Fibroblast of villous mesenchyme (primary cell): ENCODE results near the gene ADPRHL1. TPM values are rescaled to one million over a fixed set of nuclear protein-coding genes. Genes with fewer than 3 reads are reported as not detected.

Source experiments
- DNase-seq: peaks from one replicate; pipeline ENCODE4 v3.0.0-alpha.2; 2010; ENCODE audit warnings: low read depth
- H3K4me3 ChIP-seq: 2 replicates; pipeline ENCODE4 v1.5.1; 2011; ENCODE audit warnings: low read depth, mild to moderate bottlenecking, low read length
- total RNA-seq: library from RNA; depleted of rRNA; stranded (reverse); fragments of >200 nt; gene quantifications from 2 replicates; pipeline ENCODE4 v1.2.3, GENCODE V29; 2012
- TF ChIP-seq, protein P1 (sequence below): IDR thresholded peaks from 2 replicates; pipeline ENCODE4 v1.5.1; 2012; ENCODE audit warnings: low read depth, mild to moderate bottlenecking, low read length; ENCODE audit not compliant: insufficient read depth

ADPRHL1 gene
- total RNA-seq, 1 donor: 1.3 TPM

GRCh38 chr13:113405481-113406300 is 47.6 kb downstream of the ADPRHL1 start:
- no peak for DNase-seq
- no peak overlapping the region for H3K4me3 ChIP-seq
- TF ChIP-seq, protein P1, sequence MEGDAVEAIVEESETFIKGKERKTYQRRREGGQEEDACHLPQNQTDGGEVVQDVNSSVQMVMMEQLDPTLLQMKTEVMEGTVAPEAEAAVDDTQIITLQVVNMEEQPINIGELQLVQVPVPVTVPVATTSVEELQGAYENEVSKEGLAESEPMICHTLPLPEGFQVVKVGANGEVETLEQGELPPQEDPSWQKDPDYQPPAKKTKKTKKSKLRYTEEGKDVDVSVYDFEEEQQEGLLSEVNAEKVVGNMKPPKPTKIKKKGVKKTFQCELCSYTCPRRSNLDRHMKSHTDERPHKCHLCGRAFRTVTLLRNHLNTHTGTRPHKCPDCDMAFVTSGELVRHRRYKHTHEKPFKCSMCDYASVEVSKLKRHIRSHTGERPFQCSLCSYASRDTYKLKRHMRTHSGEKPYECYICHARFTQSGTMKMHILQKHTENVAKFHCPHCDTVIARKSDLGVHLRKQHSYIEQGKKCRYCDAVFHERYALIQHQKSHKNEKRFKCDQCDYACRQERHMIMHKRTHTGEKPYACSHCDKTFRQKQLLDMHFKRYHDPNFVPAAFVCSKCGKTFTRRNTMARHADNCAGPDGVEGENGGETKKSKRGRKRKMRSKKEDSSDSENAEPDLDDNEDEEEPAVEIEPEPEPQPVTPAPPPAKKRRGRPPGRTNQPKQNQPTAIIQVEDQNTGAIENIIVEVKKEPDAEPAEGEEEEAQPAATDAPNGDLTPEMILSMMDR: no peak

- no peak for DNase-seq
- no peak overlapping the region for H3K4me3 ChIP-seq
- TF ChIP-seq, protein P1: no peak
Observed at GRCh38 chr13:113404723-113405471, 48.4 kb downstream of the ADPRHL1 start.

- H3K4me3 ChIP-seq: no peak overlapping the region
- TF ChIP-seq, protein P1: no peak
- DNase-seq: no peak
Observed at GRCh38 chr13:113404366-113404722, 48.9 kb downstream of the ADPRHL1 start.

DNA sequence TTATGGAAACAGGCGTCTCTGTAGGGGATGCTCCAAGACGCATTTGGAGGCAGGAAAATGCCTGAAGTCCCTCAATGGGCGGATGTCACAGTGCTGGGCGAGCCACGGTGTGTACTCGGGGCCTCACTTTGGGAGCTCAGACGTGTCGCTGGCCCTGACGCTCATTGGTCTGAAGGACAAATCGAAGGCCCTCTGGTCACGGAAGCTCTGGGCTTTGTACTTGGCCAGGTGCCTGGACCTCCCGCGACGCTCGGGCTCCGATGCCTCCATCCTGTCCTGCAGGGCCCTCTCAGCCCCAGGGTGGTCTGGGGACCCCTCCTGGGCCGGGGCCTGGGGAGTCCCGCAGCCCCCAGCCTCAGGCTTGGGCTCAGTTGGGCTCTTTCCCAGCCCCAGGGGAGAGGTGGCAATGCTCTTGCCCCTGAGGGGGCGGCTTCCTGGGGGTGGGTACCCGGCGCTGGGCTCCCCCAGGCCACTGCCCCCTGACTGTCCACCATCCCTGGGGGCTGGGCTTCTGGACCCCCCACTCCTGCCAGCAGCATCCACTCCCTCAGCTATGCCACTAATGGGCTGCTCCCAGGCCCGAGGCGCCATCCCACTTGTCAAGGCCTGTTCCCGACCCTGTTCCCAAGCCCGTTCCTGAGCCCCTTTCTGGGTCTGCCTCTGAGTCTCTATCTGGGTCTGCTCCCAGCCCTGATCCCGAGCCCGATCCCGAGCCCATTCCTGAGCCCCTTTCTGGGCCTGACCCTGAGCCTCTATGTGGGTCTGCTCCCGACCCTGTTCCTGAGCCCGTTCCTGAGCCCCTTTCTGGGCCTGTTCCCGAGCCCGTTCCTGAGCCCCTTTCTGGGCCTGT is 49.8 kb downstream of the ADPRHL1 start:
- DNase-seq: no peak
- H3K4me3 ChIP-seq: no peak overlapping the region
- TF ChIP-seq, protein P1: no peak

DNA sequence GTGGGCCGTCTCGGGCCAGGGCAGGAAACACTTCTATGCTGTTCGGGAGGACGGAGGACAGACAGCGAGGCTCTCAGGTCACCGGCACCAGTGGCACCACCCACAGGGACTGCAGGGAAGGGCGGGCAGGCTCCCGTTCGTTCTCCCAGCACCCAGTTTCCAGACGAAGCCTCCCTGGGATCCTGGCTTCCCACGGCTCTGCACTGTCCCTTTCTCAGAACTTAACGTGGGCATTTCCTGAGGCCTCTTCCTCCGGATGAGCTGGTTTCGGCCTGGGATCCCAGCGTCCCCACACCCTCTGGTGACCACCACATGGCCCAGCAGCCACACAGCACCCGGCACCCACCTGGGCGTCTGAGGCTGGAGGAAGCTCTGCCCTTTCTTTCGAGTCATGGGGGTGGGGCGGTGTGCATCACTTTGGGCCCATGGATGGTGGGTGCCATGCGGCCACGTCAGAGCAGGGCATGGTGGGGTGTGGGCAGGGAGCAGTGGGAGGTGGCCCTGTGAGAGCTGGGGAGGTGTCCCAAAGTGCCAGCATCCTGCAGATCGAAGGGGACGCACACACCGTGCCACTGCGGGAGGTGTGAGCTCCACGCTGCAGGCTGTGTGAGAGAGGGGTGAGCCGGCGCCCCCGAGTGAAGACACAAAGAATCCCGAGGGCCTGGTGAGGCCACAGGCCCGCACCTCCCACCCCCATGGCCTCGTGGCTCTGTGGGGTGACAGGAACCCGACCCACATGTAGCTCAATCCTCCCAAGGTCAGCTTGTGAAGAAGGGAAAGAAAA is 50.6 kb downstream of the ADPRHL1 start:
- no peak for DNase-seq
- no peak overlapping the region for H3K4me3 ChIP-seq
- TF ChIP-seq, protein P1: no peak
